HUES64 (cell line): ENCODE measurements around the gene MED16. TPM values are rescaled to one million over a fixed set of nuclear protein-coding genes. Genes with fewer than 3 reads are reported as not detected.

Experiments used
- H3K27ac ChIP-seq: 2 replicates; pipeline ENCODE4 v1.7.0; 2013; ENCODE audit warnings: low read depth, low read length, inconsistent platforms
- H3K27me3 ChIP-seq: 2 replicates; pipeline ENCODE4 v1.6.1; 2013; ENCODE audit warnings: mild to moderate bottlenecking, low read length; ENCODE audit not compliant: insufficient read depth
- H3K36me3 ChIP-seq: 2 replicates; pipeline ENCODE4 v1.6.1; 2013; ENCODE audit warnings: mild to moderate bottlenecking, low read length; ENCODE audit not compliant: insufficient read depth
- H3K4me1 ChIP-seq: 2 replicates; pipeline ENCODE4 v1.6.1; 2013; ENCODE audit warnings: mild to moderate bottlenecking, low read length, moderate library complexity; ENCODE audit not compliant: insufficient read depth
- H3K4me3 ChIP-seq: 2 replicates; pipeline ENCODE4 v1.5.1; 2013; ENCODE audit warnings: mild to moderate bottlenecking, low read length, moderate library complexity
- H3K9ac ChIP-seq: 2 replicates; pipeline ENCODE4 v1.6.1; 2013; ENCODE audit warnings: mild to moderate bottlenecking, low read depth, low read length
- H3K9me3 ChIP-seq: 2 replicates; pipeline ENCODE4 v1.6.1; 2013; ENCODE audit warnings: low read depth, low read length; ENCODE audit not compliant: insufficient read depth
- WGBS: fragments of 150-250, 120-280 bp; methylation state at CpG from one replicate; pipeline ENCODE4 v1.1.7; 2013; ENCODE audit warnings: missing lambda C conversion rate; 5-methylcytosine and 5-hydroxymethylcytosine counted together
- polyA plus RNA-seq, 2 experiments: library from polyadenylated mRNA; stranded (reverse); fragments of 50-300 nt; gene quantifications; one replicate each; pipeline ENCODE4 v1.2.3, GENCODE V29; 2013

MED16 gene
- 53.6 TPM for polyA plus RNA-seq (2013, experiment 1 of 2)
- 56.6 TPM for polyA plus RNA-seq (2013, experiment 2 of 2)

- peaks cover 33% of the 10 kb centered on the region for H3K36me3 ChIP-seq
- H3K9me3 ChIP-seq, result no peaks in the 10 kb centered on the region
- peak within 1 kb of the TSS; percentile 87 for H3K9ac ChIP-seq
- H3K4me3 ChIP-seq, result peak within 1 kb of the TSS; percentile 89
- H3K4me1 ChIP-seq, result no peaks in the 10 kb centered on the region
- peak within 1 kb of the TSS; percentile 91 for H3K27ac ChIP-seq
- WGBS, result 2% methylated on average over 68 of the region's 69 CpGs
- H3K27me3 ChIP-seq, result no peaks in the 10 kb centered on the region
Measured at GRCh38 chr19:892894-893689, at the start of gene MED16, which contains the start of gene RNU6-9. MED16 (minus strand) TSS chr19:893187; CDS start chr19:891131, 2,056 bp downstream. RNU6-9 (plus strand) TSS chr19:893484.

- WGBS, result 94% methylated on average over 32 of the region's 32 CpGs
- no peak overlapping the region for H3K27ac ChIP-seq
Measured at GRCh38 chr19:942133-942645, 49.2 kb upstream of the MED16 start.

GRCh38 chr19:941292-942132 is 48.5 kb upstream of the MED16 start:
- Histone ChIP-seq H3K36me3 (peaks cover 32% of the 10 kb centered on the region), H3K9ac (no peak overlapping the region), H3K4me1 (no peaks in the 10 kb centered on the region), H3K9me3 (no peaks in the 10 kb centered on the region), H3K27ac (no peak overlapping the region), H3K27me3 (no peaks in the 10 kb centered on the region), H3K4me3 (no peak overlapping the region)
- WGBS, result 93% methylated on average over 45 of the region's 45 CpGs

More at GRCh38 chr19:942133-942645, 49.2 kb upstream of the MED16 start:
- H3K27me3 ChIP-seq, result no peaks in the 10 kb centered on the region
- peaks cover 32% of the 10 kb centered on the region for H3K36me3 ChIP-seq
- no peaks in the 10 kb centered on the region for H3K4me1 ChIP-seq
- no peak overlapping the region for H3K4me3 ChIP-seq
- H3K9me3 ChIP-seq, result no peaks in the 10 kb centered on the region
- H3K9ac ChIP-seq, result no peak overlapping the region

GRCh38 chr19:940591-941291 is 47.8 kb upstream of the MED16 start:
- Histone ChIP-seq H3K4me3 (no peak overlapping the region), H3K9me3 (no peaks in the 10 kb centered on the region), H3K4me1 (no peaks in the 10 kb centered on the region), H3K27me3 (no peaks in the 10 kb centered on the region), H3K9ac (no peak overlapping the region), H3K36me3 (peaks cover 32% of the 10 kb centered on the region), H3K27ac (no peak overlapping the region)
- WGBS, result 97% methylated on average over 64 of the region's 64 CpGs

GRCh38 chr19:939922-940321 is 46.9 kb upstream of the MED16 start:
- H3K9me3 ChIP-seq, result no peaks in the 10 kb centered on the region
- no peaks in the 10 kb centered on the region for H3K27me3 ChIP-seq
- WGBS, result over 99% methylated on average over 7 of the region's 7 CpGs
- H3K27ac ChIP-seq, result no peak overlapping the region
- H3K36me3 ChIP-seq, result peaks cover 36% of the 10 kb centered on the region
- H3K4me1 ChIP-seq, result no peaks in the 10 kb centered on the region
- no peak overlapping the region for H3K4me3 ChIP-seq
- no peak overlapping the region for H3K9ac ChIP-seq

GRCh38 chr19:939439-939838 is 46.5 kb upstream of the MED16 start:
- WGBS, result 95% methylated on average over 22 of the region's 22 CpGs
- Histone ChIP-seq H3K4me3 (no peak overlapping the region), H3K4me1 (no peaks in the 10 kb centered on the region), H3K27me3 (no peaks in the 10 kb centered on the region), H3K36me3 (peaks cover 36% of the 10 kb centered on the region), H3K9me3 (no peaks in the 10 kb centered on the region), H3K9ac (no peak overlapping the region), H3K27ac (no peak overlapping the region)

- Histone ChIP-seq H3K9ac (no peak overlapping the region), H3K9me3 (no peaks in the 10 kb centered on the region), H3K4me3 (no peak overlapping the region), H3K36me3 (peaks cover 32% of the 10 kb centered on the region), H3K4me1 (no peaks in the 10 kb centered on the region), H3K27me3 (no peaks in the 10 kb centered on the region), H3K27ac (no peak overlapping the region)
- WGBS, result 90% methylated on average over 23 of the region's 23 CpGs
Measured at GRCh38 chr19:938233-938923, 45.4 kb upstream of the MED16 start.

GRCh38 chr19:937259-937694 is 44.3 kb upstream of the MED16 start:
- Histone ChIP-seq H3K36me3 (peaks cover 30% of the 10 kb centered on the region), H3K27ac (no peak overlapping the region), H3K27me3 (no peaks in the 10 kb centered on the region), H3K4me3 (no peak overlapping the region), H3K4me1 (no peaks in the 10 kb centered on the region; the same call in 1 of the 2 replicates), H3K9ac (no peak overlapping the region), H3K9me3 (no peaks in the 10 kb centered on the region)
- WGBS, result 95% methylated on average over 16 of the region's 16 CpGs

- 92% methylated on average over 10 of the region's 10 CpGs for WGBS
- Histone ChIP-seq H3K36me3 (peaks cover 37% of the 10 kb centered on the region), H3K4me3 (no peak overlapping the region), H3K9ac (no peak overlapping the region), H3K27ac (no peak overlapping the region), H3K4me1 (no peaks in the 10 kb centered on the region; the same call in 1 of the 2 replicates), H3K27me3 (no peaks in the 10 kb centered on the region), H3K9me3 (no peaks in the 10 kb centered on the region)
Measured at GRCh38 chr19:936175-936546, 43.2 kb upstream of the MED16 start.

GRCh38 chr19:934865-935479 is 42.0 kb upstream of the MED16 start:
- H3K27ac ChIP-seq, result no peak overlapping the region
- peaks cover 42% of the 10 kb centered on the region for H3K36me3 ChIP-seq
- no peaks in the 10 kb centered on the region; the same call in 1 of the 2 replicates for H3K4me1 ChIP-seq
- no peaks in the 10 kb centered on the region for H3K9me3 ChIP-seq
- WGBS, result 94% methylated on average over 31 of the region's 31 CpGs
- no peak overlapping the region for H3K9ac ChIP-seq
- H3K27me3 ChIP-seq, result no peaks in the 10 kb centered on the region
- H3K4me3 ChIP-seq, result no peak overlapping the region
